IPS-18c (cell line): ENCODE results near the gene FMN2.

Experiments
- H3K4me3 ChIP-seq: 2 replicates; pipeline ENCODE4 v1.7.0; 2013; ENCODE audit warnings: low read depth, mild to moderate bottlenecking, low read length, moderate library complexity; ENCODE audit not compliant: insufficient read depth
- H3K9me3 ChIP-seq: one replicate; pipeline ENCODE4 v1.6.1; 2013; ENCODE audit warnings: mild to moderate bottlenecking, low read length, moderate library complexity; ENCODE audit not compliant: control insufficient read depth, insufficient read depth

FMN2 gene

GRCh38 chr1:240491156-240491555, 399.5 kb downstream of the FMN2 start:
- Histone ChIP-seq H3K9me3 (no peaks in the 10 kb centered on the region), H3K4me3 (no peak overlapping the region)

- Histone ChIP-seq H3K9me3 (no peaks in the 10 kb centered on the region), H3K4me3 (no peak overlapping the region)
Measured at GRCh38 chr1:240491796-240492195, 400.1 kb downstream of the FMN2 start.

- peak overlapping the region; percentile 32 for H3K4me3 ChIP-seq
- no peaks in the 10 kb centered on the region for H3K9me3 ChIP-seq
Measured at GRCh38 chr1:240492832-240493440, 401.3 kb downstream of the FMN2 start.

- no peak overlapping the region for H3K4me3 ChIP-seq
- peaks cover 2% of the 10 kb centered on the region for H3K9me3 ChIP-seq
Measured at GRCh38 chr1:240495601-240496000, 403.9 kb downstream of the FMN2 start.

DNA sequence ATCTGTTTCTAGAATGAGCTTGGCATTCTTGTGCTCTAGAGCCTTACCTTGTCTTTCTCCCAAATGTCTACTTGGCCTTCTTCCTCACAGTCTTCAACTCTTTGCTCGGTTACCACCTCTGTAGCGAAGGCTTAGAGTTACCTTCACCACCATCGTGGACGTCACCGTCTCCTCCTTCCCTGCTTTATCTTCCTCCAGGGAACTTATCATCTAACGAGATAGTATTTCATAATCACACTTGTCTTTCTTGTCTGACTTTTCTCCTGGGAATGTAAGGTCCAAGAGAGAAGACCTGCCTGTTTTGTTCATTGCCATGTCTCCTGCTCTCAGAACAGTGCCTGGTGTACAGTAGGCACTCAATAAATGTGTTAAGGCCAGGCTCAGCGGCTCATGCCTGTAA, 404.7 kb downstream of the FMN2 start:
- no peak overlapping the region for H3K4me3 ChIP-seq
- peaks cover 2% of the 10 kb centered on the region for H3K9me3 ChIP-seq

GRCh38 chr1:240496941-240497340, 405.3 kb downstream of the FMN2 start:
- peaks cover 2% of the 10 kb centered on the region for H3K9me3 ChIP-seq
- no peak overlapping the region for H3K4me3 ChIP-seq

- no peak overlapping the region for H3K4me3 ChIP-seq
- H3K9me3 ChIP-seq = peaks cover 2% of the 10 kb centered on the region
Measured at GRCh38 chr1:240497908-240498307, 406.2 kb downstream of the FMN2 start.

DNA sequence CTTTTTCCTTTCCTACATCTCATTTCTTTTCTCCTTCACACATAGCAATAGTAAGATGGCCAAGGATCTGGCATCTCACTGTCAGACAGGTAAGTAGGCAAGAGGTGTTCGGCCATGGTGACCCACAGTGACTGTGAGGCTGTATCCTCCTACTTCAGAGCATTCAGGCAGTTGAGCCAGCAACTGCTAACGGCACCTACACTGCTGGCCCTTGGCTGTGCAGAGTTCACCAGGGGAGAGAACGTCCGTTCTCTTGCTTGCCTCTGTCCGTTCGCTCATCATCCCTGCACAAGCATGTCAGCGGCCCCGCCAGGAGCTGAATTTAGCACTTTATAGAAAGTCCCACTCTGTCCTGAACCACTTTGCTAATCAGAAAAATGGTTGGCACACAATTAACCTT, 406.7 kb downstream of the FMN2 start:
- no peak overlapping the region for H3K4me3 ChIP-seq

GRCh38 chr1:240499012-240499411, 407.3 kb downstream of the FMN2 start:
- H3K4me3 ChIP-seq = no peak overlapping the region
- H3K9me3 ChIP-seq = peaks cover 2% of the 10 kb centered on the region

More for the DNA sequence above, 406.7 kb downstream of the FMN2 start:
- H3K9me3 ChIP-seq = peaks cover 2% of the 10 kb centered on the region

GRCh38 chr1:240500647-240501046, 409.0 kb downstream of the FMN2 start:
- H3K9me3 ChIP-seq = peaks cover 2% of the 10 kb centered on the region
- no peak overlapping the region for H3K4me3 ChIP-seq

GRCh38 chr1:240501115-240501514, 409.4 kb downstream of the FMN2 start:
- peaks cover 2% of the 10 kb centered on the region for H3K9me3 ChIP-seq
- no peak overlapping the region for H3K4me3 ChIP-seq

DNA sequence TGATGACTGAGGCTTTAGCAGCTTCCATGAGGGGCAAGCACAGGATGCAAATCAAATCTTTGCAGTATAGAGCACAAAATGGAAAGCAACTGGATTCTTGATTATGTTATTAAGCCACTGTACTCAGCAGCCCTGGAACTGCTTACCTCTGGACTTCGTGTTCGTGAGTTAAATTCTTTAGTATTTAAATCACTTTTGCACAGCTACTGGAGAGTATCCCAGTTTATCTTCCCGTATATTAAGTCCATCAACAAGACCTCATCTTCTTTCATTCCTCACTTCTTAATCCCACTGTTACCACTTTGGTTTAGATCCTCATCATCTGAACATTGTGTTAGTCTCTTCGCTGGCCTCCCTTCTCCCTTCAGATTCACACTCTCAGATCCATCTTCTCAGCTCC, 411.4 kb downstream of the FMN2 start:
- Histone ChIP-seq H3K9me3 (peaks cover 2% of the 10 kb centered on the region), H3K4me3 (no peak overlapping the region)

DNA sequence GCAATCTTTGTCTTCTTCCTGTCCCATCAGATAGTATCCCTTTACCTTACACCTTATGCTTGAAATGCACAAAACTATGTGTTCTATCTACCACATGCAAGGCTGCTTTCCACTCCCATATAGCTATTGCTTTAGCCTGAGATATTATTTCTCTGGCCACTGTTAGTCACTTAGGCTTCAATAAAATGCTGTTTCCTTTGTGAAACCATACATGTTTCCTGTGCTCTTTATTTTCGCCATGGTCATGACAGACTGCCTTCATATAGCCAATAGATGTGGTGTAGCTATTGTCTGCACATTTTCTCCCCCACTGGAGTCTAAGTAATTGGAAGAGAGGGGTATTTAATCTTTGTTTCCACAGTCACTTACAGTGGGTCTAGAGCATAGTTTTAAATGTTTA, 411.9 kb downstream of the FMN2 start:
- Histone ChIP-seq H3K4me3 (no peak overlapping the region), H3K9me3 (no peaks in the 10 kb centered on the region)

- no peaks in the 10 kb centered on the region for H3K9me3 ChIP-seq
- H3K4me3 ChIP-seq = no peak overlapping the region
Measured at GRCh38 chr1:240506176-240506575, 414.5 kb downstream of the FMN2 start.

GRCh38 chr1:240508201-240508600, 416.5 kb downstream of the FMN2 start:
- no peaks in the 10 kb centered on the region for H3K9me3 ChIP-seq
- H3K4me3 ChIP-seq = no peak overlapping the region

GRCh38 chr1:240508950-240509349, 417.3 kb downstream of the FMN2 start:
- no peaks in the 10 kb centered on the region for H3K9me3 ChIP-seq
- H3K4me3 ChIP-seq = no peak overlapping the region

DNA sequence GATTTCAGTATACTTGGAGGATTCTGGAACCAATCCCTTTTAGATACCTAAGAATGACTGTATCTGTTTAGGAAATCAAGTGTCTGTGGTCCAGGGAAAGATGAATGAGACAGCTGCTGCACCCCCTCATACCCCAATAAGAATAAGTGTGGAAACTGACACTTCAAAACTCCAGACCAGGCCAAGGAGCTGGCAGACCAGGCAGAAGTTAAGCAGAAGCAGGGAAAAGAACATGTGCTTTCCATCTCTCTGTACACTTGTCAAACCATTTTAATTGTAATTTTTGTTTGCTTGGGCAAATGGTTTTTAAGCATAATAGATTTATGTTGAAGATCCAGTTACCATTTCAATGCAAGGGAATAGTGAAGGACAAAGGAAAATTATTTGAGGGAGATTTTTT, 420.1 kb downstream of the FMN2 start:
- Histone ChIP-seq H3K9me3 (no peaks in the 10 kb centered on the region), H3K4me3 (no peak overlapping the region)

- H3K9me3 ChIP-seq = no peaks in the 10 kb centered on the region
- no peak overlapping the region for H3K4me3 ChIP-seq
Measured at GRCh38 chr1:240515505-240515904, 423.8 kb downstream of the FMN2 start.

DNA sequence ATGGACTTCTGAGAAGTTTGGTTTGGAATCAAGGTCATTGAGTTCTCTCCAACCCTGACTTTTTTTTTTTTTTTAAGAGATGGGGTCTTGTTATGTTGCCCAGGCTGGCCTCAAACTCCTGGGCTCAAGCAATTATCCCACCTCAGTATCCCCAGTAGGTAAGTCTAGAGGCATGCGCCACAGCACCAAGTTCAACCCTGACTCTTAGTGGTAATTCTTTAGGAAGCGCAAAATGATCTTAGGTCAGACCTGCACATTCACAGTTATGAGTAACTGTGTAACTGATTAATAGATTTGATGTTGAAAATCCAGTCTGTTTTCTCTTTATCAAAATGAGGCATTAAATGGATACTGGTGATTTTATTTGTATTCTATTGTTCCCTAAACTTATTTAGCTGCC, 424.4 kb downstream of the FMN2 start:
- Histone ChIP-seq H3K4me3 (no peak overlapping the region), H3K9me3 (no peaks in the 10 kb centered on the region)
